GM19023 (cell line): ENCODE results near the gene GPN3.
"Not testable (repeated sequence)": the region's sequence is repeated elsewhere in the genome, so short reads cannot be mapped to it uniquely, and the experiment has no call there.

Experiments
- ATAC-seq: cut with Tn5 transposase; IDR thresholded peaks from one replicate; pipeline ENCODE4 v1.9.1; 2021; ENCODE audit warnings: mild to moderate bottlenecking, moderate library complexity; ENCODE audit not compliant: unreplicated experiment

GPN3 gene

DNA sequence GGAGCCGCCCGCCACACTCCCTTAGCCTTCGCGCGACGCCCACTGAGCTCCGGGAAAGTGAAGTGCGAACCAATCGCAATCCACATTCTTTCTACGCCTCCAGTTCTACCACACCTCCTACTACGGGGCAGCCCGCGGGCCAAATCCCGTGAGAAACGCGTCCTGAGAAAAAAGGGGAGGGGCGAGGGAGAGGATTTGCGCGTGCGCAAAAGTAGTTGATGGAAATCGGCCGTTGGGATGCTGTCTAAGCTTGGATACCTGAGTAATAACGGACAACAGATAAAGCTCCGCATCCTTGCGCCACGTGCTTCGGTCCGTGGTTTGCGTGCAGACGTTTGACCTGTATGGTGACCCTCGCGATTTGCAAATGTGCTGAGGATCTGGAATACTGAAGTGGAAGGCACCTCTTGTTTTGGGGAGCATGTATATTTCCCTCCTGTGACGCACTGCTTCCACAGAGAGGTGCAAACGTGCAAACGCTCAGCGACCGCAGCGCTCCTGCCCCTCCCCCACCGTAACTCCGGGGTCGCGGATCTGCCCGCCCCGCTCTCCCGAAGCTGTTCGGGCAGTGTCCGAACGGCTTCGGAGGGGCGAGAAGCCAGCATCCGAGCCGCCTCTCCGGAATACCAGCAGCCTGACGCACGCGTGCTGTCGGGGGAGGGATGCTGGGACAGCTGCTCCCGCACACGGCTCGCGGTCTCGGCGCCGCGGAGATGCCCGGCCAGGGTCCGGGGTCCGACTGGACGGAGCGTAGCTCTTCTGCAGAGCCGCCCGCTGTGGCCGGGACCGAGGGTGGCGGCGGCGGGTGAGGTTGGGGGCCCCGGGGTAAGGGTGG, at the start of gene GPN3, which contains the start of gene FAM216A:
Gene GPN3 (minus strand): TSS at position 44 of the 835 bp plus-strand sequence. CDS start 54 bp downstream, outside the sequence.
Gene FAM216A (plus strand): TSS at position 632 of the 835 bp plus-strand sequence. CDS start 31 bp downstream, at position 663.
- ATAC-seq: peak; percentile 67

DNA sequence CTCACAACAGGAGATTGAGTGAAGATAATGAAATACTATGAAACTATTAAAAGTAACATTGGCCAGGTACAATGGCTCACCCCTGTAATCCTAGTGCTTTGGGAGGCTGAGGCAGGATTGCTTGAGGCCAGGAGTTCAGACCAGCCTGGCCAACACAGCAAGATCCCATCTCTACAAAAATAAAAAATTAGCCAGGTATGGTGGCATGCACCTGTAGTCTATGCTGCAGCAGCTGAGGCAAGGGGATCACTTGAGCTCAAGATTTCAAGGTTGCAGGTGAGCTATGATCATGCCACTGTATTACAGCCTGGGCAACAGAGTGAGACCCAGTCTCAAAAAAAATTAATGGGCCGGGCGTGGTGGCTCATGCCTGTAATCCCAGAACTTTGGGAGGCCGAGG, 48.9 kb upstream of the GPN3 start:
- ATAC-seq: no peak

DNA sequence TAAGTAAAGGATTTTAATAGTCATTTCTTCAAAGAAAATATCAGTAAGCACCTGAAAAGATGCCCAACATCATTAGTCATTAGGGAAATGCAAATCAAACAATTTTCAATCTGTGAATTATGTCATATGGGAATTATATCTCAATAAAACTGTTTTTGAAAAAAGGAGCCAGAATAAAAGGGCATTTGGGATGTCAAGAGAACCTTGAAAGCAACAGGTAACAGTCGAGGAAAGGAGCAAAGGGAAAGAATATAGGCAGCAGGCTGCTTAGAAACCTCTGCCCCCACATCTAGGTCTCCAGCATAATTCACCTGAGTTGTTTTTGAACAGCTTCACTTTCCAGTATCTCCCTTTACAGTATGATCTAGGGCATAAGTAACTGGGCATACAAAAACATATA, 46.3 kb upstream of the GPN3 start:
- no peak for ATAC-seq

DNA sequence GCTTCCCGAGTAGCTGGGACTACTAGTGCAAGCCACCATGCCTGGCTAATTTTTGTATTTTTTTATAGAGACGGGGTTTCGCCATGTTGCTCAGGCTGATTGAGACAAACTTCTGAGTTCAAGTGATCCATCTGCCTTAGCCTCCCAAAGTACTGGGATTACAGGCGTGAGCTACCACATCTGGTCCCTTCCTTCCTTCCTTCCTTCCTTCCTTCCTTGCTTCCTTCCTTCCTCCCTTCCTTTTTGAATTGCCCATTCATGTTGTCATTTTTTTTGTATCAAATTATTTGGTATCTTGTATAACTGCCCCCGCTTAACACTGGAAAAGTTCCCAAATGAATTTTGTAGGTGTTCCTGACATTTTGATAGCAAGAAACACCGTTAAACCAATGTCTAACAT, 45.8 kb upstream of the GPN3 start:
- no peak for ATAC-seq

DNA sequence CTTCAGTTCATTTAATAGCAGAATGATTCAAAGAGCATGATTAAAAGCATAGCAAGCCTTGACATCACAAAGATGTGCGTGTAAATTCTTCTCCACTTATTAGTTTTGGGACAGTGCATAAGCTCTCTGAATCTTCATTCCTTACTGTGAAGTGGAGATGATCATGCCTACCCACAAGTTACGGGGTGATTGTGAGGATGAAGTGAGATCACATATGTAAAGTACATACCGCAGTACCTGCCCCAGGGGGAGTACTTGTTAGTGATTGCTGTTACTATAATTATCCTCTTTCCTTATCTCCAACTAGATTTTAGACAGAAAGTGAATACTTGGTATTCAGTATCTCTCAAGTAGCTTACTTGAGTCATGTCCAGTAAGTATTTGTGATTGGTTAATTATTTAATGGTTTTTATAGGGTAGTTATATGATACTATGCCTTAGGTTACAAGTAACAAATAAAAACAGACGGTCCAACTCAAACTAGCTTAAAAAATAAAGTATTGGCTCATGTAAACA, 40.1 kb upstream of the GPN3 start:
- no peak for ATAC-seq

DNA sequence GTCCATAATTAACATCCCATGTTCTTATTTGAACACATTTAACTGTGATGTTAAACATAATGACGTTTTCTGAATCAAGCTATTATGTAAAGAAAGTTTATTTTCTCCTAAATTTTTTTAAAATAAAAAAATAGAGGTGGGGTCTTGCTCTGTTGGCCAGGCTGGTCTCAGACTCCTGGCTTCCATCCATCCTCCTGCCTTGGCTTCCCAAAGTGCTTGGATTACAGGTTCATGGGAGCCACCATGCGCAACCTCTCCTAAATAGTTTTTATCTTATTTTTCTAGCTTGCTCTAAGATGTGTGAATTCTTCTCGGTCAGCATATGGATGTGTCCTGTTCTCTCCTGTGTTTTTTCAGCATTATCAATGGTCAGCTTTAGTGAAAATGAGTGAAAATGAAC, 37.3 kb upstream of the GPN3 start:
- no peak for ATAC-seq

DNA sequence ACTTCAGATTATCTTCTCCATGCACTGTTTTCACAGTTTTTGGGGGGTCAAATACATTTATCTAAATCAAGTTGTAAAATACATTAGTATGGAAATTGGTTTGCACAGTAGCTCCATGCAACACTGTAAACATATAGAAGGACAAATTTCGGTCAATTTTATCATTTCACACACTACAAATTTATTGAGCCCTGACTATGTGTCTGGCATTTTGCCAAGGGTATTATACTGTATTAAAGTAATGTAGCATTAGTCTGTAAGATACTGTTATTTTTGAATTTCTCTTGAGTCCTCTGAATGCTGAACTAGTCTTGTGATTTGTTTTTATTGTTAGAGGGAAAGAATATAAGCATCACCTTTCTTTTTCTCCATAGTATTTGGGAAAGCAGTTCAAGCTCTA, 35.4 kb upstream of the GPN3 start:
- ATAC-seq: no peak

DNA sequence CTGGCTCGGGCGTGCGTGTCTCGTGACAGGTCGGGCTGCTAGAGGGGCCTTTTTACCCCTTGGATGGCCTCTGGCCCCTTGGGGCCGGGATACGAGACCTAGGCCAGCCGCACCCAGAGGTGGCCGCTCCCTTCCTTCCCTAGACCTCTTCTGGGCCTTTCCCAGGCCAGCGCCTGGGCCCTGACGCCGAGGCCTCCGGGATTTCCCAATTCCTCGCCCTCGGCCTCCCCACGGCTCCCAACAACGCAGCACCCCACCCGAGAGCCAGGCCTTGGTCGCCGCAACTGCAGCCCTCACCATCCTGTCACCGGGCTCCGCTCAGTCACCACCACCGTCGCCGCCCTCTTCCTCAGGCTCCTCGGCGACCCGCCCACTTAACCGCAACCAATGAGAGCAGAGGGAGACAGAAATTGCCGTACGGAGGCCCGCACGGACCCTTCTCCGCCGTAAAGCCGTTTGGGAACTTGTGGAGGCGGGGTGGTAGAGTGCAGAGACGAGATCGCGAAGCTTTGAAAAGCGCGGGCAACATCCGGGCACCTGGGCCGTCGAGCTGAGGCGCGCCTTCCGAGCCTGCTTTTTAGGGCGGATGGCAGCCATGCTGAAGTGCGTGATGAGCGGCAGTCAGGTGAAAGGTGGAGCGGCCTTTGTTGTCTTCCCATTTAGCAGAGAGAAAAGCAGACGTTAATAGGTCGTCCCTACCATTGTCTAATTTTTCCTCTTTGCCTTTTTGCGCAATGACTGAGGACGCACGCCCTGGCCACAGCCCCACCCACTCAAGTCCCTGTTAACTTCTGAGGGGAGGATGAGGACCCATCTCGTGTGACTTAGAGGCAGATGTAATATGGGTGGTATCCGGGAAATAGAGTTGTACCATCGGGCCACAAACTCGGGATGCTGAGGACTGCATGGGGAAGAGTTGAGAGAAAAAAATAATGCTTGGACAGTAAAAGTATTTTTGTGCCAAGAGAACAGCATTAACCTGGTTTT, 34.0 kb upstream of the GPN3 start, which contains the start of the genes RAD9B and VPS29:
Gene RAD9B (plus strand): TSS at position 580 of the 987 bp plus-strand sequence. CDS start 7 bp downstream, at position 587.
Gene VPS29 (minus strand): TSS at position 360 of the 987 bp plus-strand sequence. CDS start 60 bp downstream, at position 300.
- peak; percentile 95 for ATAC-seq

DNA sequence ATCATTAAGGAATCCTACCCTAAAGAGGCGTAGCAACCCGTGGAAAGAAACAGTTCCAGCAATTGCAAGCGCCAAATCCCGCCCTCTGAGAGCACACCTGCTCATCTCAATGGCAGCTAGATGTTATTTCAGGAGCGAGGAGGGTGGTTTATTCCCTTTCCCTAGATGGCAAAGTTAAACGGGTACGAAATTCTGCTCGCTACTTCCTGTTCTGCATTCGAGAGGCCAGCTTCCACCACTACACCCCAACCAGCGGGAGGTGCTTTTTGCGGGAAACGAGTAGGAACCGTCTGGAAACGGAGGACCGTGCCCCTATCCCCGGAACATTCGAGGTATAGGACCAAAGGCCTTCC, 33.3 kb upstream of the GPN3 start:
- ATAC-seq: peak; percentile 3

DNA sequence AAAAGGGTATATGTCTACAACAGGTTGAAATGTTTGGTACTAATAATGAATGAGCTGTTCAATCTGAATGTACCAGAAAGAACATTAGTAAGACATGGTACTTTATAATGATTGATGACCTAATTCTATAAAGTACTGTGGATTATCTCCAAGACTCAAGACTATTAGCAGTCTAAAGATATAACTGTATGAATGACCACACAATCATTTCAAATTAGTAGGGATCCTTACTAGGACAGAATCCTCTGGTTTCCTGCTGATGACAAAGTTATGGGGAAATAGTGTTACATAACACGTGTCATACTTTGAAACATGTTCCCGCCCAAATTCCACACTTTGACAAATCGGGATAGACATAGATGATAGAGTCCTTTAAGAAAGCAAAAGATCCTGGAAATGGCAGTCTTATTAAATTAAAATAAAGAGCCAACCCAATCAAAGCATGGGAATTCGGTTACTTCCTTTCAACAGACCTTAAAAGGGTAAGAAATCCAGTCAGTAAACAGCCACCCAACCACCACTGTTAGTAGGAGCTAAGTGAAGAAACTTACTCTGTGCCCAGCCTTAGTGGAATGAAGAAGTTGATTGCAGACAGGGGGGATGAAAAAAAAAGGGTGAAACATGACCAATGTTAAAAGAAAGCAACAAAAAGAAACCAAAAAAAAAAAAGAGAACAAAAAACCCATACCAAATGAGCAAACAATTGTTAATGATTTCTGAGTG, 31.1 kb upstream of the GPN3 start:
- ATAC-seq: no peak

DNA sequence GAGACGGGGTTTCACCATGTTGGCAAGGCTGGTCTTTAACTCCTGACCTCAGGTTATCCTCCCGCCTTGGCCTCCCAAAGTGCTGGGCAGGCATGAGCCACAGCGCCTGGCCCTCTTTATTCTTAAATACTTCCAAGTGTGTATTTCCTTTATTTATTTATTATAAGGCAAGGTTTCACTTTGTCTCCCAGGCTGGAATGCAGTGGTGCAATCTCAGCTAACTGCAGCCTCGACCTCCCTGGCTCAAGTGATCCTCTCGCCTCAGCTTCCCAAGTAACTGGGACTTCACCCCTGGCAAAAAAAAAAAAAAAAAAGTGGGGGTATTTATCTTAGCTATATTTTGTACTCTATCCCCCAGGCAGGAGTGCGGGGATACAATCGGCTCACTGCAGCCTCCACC, 7.4 kb upstream of the GPN3 start:
- ATAC-seq: no peak

DNA sequence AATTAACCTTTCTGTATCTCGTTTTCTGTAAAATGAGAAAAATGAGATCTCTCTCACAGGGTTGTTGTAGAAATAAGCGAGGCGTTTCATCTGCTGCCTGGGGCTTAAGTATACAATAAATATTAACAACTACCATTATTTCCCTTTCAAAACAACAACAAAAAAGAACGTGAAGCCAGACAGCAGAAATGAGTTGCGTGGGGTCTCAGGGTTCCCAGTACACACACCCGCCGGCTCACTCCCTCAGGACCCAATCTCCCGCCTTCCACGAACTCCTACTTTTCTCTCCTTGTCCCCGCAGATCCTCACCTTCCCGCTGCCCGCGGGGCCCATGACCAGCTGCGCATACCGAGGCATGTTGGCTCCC, 227 bp downstream of the GPN3 start:
- no peak for ATAC-seq

DNA sequence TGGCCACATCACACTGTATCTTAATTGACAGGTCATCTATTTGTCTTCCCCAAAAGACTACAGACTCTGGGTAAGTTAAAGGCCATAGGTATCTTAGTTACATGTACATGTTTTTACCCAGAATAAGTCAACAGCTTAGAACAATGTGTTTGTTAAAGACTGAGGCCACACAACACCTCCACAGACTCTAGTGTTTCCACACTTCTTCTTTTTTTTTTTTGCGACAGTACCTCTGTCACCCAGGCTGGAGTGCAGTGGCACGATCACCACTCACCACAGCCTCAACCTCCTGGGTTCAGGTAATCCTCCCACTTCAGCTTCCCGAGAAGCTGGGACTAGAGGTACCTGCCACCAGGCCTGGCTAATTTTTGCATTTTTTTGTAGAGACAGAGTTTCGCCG, 1.3 kb downstream of the GPN3 start:
- no peak for ATAC-seq

DNA sequence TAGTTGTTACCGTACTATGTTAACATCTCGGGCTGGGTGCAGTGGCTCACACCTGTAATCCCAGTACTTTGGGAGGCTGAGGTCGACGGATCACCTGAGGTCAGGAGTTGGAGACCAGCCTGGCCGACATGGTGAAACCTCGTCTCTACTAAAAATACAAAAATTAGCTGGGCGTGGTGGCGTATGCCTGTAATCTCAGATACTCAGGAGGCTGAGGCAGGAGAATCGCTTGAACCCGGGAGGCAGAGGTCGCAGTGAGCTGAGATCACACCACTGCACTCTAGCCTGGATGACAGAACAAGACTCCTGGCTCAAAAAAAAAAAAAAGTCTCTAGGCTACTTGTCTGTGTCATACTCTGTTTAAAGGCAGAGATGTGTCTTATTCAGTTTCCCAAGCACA, 2.3 kb downstream of the GPN3 start:
- not testable (repeated sequence) for ATAC-seq

DNA sequence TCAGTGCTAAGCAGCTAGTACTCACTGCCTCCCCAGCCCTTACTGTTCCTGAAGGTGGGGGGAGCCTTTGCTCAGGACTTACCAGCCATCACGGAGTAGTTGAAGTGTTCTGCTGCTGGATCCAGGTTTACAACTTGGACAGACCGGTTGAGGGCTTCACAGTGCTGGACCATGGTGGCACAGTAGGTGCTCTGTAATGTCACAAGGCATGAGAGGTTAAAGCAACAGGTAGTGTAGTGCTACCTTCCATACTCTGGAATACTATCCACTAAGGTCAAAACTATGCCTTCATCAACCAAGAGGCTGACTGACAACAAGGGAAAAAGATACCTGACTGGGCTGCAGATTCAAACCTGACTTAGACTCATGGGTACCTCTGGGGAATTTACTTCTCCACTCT, 3.0 kb downstream of the GPN3 start:
- no peak for ATAC-seq

DNA sequence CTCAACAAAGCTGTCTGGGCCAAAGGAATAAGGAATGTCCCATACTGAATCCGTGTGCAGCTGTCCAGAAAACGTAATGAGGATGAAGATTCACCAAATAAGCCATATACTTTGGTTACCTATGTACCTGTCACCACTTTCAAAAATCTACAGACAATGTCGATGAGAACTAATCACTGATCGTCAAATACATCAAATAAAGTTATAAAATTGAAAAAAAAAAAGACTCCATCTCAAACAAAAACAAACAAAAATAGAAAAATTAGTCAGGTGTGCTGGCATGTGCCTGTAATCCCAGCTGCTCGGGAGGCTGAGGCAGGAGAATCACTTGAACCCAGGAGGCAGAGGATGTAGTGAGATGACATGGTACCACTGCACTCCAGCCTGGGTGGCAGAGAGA, 6.9 kb downstream of the GPN3 start:
- ATAC-seq: not testable (repeated sequence)

DNA sequence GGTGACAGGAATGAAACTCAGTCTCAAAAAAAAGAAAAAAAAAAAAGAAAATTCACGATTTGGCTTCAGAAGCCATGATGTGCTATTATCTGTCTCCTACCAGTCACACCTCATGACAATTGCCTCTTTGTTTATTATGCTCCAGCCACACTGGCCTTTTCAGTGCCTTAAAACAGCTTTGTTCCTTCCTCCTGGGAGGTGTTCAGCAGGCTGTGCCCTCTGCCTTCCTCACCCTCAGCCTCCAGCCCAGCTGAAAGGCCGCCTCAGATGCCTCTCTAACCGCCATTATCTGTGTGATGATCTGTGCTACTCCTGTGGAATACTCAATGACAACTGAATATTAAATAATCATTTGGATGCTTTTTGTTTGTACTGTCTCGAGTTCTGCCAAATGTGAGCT, 9.3 kb downstream of the GPN3 start:
- no peak for ATAC-seq

DNA sequence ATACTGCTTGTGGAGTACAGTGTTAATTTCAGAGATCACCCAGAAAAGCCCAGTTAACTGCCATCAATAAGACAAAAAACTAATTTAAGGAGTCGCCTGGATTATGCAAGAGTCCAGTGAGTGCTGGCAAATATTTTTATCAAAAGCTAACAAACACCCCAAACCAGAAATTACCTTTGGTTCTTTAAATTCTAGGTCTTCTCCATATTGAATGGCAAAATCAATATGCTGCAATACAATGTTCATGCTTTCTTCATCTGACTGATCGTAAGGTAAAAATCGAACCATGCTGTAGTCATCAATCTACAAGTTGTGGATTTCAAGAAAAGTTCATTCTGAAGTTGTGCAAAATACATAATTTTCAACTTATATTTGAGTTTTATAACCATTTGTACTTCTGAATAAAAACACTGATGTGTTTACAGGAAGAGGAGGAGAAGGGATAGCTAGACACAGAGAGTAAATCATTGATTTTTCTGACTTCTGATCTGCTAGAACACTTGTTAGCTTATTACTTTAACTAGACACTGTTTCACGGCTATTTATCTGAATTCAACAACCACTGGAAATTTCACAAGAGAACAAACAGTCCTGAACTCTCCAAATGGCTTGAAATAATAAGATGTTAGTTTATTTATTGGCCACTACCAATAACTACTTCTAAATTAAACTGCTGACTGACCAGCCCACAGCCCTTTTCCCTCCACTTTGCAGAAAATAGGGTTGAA, 14.3 kb downstream of the GPN3 start:
- ATAC-seq: no peak

DNA sequence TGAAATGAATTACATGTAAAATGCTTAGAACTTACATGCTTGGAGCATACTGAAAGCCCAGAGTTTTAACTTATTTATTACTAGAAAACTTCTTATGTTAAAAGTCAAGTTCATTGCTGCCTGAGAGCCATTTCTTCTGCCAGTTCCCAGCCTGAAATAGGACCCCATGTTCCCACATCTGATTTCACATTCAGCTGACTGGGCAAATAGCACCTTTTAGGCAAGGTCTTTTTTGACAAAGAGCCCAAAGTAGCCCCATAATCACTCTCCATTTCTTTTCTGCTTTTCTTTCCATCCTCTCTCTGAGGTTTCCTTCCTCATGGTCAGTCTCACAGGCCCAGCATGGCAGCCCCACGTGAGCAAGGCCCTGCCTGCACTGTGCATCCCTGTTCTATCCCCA, 16.8 kb downstream of the GPN3 start:
- ATAC-seq: no peak
